ENCODE results near the gene TP53INP2. TPM values are rescaled to one million over a fixed set of nuclear protein-coding genes. Genes with fewer than 3 reads are reported as not detected.

The TP53INP2 gene
- total RNA-seq, 6 donors from 2014 or later: 11.2 to 26.1 (median 16.5) TPM

DNA sequence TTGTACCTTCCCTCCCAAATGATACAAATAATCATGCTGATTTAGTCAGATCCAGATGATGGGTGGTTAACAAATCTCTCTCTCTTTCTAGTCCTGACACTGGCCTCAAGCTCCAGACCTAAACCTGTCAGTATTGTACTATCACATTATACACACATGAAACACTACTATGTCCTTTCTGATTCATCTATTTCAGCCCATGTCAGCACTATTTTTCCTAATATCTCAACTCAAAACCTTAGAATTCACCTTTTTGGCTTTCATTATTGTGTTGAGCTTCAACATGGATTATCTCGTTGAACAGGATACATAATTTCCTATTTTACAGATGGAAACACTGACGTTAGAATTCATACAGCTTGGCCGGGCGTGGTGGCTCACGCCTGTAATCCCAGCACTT is 30.7 kb upstream of the TP53INP2 start:
- Histone ChIP-seq H3K36me3 (no peaks in the 10 kb centered on the region), H3K9me3 (no peaks in the 10 kb centered on the region), H3K27ac (no peak overlapping the region), H3K27me3 (no peaks in the 10 kb centered on the region), H3K4me1 (peaks cover 10 to 23% (median 16%) of the 10 kb centered on the region in 4 donors), H3K4me3 (no peak overlapping the region)
- DNase-seq: no peak
- TF ChIP-seq EP300 (IDR thresholded peaks at IDR 0.05): no peak
- TF ChIP-seq, protein P1, sequence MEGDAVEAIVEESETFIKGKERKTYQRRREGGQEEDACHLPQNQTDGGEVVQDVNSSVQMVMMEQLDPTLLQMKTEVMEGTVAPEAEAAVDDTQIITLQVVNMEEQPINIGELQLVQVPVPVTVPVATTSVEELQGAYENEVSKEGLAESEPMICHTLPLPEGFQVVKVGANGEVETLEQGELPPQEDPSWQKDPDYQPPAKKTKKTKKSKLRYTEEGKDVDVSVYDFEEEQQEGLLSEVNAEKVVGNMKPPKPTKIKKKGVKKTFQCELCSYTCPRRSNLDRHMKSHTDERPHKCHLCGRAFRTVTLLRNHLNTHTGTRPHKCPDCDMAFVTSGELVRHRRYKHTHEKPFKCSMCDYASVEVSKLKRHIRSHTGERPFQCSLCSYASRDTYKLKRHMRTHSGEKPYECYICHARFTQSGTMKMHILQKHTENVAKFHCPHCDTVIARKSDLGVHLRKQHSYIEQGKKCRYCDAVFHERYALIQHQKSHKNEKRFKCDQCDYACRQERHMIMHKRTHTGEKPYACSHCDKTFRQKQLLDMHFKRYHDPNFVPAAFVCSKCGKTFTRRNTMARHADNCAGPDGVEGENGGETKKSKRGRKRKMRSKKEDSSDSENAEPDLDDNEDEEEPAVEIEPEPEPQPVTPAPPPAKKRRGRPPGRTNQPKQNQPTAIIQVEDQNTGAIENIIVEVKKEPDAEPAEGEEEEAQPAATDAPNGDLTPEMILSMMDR (IDR thresholded peaks at IDR 0.05): no peak
- TF ChIP-seq POLR2A (IDR thresholded peaks at IDR 0.05): no peak
- no peak for TF ChIP-seq POLR2AphosphoS5 (IDR thresholded peaks at IDR 0.05)
- WGBS, 2 donors: 90 to 91% methylated on average over 5 of the region's 5 CpGs
- no peak for ATAC-seq (ENCODE audit: low FRiP score in 2 of 2)

DNA sequence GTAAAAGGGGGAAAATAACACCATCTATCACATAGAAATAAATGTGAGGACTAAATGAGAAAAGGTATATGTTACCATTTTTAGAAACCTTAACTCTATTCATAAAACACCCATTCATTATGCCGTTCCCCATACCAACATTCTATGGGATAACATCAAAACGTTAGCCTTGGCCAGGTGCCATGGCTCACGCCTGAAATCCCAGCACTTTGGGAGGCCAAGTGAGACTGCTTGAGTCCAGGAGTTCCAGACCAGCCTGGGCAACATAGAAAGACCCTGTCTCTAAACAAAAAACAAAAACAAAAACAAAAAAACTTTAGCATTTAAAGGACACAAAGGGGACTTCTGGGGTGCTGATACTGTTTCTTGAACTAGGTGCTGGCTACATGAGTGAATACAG is 28.6 kb upstream of the TP53INP2 start:
- no peak for ATAC-seq (ENCODE audit: low FRiP score in 2 of 2)
- H3K9me3 ChIP-seq: no peaks in the 10 kb centered on the region
- no peak overlapping the region for H3K4me3 ChIP-seq
- TF ChIP-seq EP300 (IDR thresholded peaks at IDR 0.05): no peak
- TF ChIP-seq, protein P1 (IDR thresholded peaks at IDR 0.05): no peak
- TF ChIP-seq POLR2A (IDR thresholded peaks at IDR 0.05): no peak
- TF ChIP-seq POLR2AphosphoS5 (IDR thresholded peaks at IDR 0.05): no peak
- no peak overlapping the region for H3K27ac ChIP-seq
- WGBS, 2 donors: 21 to 27% methylated on average over 3 of the region's 3 CpGs
- no peaks in the 10 kb centered on the region for H3K36me3 ChIP-seq
- no peaks in the 10 kb centered on the region for H3K27me3 ChIP-seq
- peaks cover 10 to 23% (median 16%) of the 10 kb centered on the region in 4 donors for H3K4me1 ChIP-seq
- no peak for DNase-seq

DNA sequence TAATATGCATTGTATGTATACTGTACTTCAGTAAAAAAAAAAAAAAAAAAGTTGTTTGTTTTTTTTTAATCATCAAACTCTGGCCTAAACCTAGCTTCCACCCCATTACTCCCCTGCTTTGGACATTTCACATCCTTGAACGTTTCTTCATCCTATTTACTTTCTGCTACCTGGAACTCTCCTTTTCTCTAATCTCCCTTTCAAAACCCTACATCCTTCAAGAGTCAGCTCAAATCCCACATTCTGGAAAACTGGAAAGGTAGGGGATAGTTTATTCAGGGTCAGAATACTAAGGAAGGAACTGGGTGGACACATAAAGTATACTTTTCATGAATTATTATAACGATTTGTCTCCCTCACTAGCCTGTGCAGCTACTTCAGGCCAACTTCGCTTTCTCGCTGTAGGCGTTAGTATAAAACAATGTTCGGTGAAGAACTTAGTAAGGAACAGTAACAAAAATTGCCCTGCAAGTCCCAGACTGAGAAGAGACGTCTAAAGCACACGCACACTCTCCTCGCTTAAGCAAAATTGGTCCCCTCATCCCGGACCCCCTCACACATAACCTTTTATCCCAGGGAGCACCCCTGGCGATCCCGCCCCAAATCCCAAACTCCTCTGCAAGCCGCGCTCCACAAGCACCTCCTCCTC is 28.0 kb upstream of the TP53INP2 start:
- Histone ChIP-seq H3K4me3 (peak overlapping the region; percentile 72 to 98 (median 92)), H3K36me3 (no peaks in the 10 kb centered on the region), H3K4me1 (peaks cover 10 to 23% (median 16%) of the 10 kb centered on the region in 4 donors), H3K9me3 (no peaks in the 10 kb centered on the region), H3K27me3 (no peaks in the 10 kb centered on the region), H3K27ac (peak overlapping the region; percentile 67 to 86 (median 83))
- no peak for DNase-seq
- TF ChIP-seq POLR2AphosphoS5 (IDR thresholded peaks at IDR 0.05) (no peak), POLR2A (IDR thresholded peaks at IDR 0.05) (no peak), EP300 (IDR thresholded peaks at IDR 0.05) (no peak)
- TF ChIP-seq, protein P1 (IDR thresholded peaks at IDR 0.05): no peak
- ATAC-seq (ENCODE audit: low FRiP score in 2 of 2): no peak
- WGBS, 2 donors: 0 to 1% methylated on average over 14 of the region's 14 CpGs

DNA sequence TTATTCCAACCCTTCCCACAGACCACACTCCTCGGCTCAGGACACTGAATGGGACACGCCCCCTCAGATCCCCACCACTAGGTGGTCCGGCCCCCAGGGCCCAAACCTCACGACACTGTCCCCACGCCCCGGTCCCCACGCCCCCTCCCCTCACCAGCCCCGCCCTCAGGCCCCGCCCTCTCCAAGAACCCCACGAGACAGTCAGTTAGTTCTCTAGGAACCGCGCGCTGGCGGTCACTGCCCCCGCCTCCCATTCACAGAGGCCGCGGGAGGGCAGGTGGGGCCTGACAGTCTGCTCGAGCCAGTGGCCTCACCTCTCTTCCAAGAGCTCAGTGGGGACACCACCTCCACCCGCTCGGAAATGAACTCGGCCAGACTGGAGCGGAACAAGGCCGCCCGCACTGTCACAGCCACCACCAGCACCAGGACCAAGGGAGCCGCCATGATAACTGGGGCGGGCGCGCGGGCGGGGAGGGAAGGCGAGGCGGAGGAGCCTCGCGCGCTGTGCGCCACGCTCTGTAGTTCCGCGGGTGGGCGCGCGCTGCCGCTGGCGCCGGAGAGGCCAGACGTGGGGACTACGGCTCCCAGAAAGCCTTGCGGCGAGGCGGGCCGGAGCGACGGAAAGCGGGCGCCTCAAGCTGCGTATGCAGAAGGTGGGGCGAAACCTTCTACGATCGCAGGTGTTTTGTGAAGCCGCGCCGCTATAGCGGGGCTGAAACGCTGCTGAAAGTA is 27.3 kb upstream of the TP53INP2 start, which contains the start of gene PIGU:
Gene PIGU (minus strand): TSS at position 451 of the 732 bp plus-strand sequence. CDS start 7 bp downstream, at position 444.
- Histone ChIP-seq H3K36me3 (no peaks in the 10 kb centered on the region), H3K4me3 (peak within 1 kb of the TSS; percentile 72 to 98 (median 92)), H3K4me1 (peaks cover 10 to 23% (median 16%) of the 10 kb centered on the region in 4 donors), H3K9me3 (no peaks in the 10 kb centered on the region), H3K27ac (peak within 1 kb of the TSS; percentile 67 to 86 (median 83)), H3K27me3 (no peaks in the 10 kb centered on the region)
- TF ChIP-seq EP300 (IDR thresholded peaks at IDR 0.05) (no peak), POLR2AphosphoS5 (IDR thresholded peaks at IDR 0.05) (peak in 1 of 2 donors; percentile 86), POLR2A (IDR thresholded peaks at IDR 0.05) (peak in 2 of 4 donors; percentile 22 to 76)
- TF ChIP-seq, protein P1 (IDR thresholded peaks at IDR 0.05): peak in 5 of 6 experiments; percentile 27 to 72 (median 62)
- ATAC-seq (ENCODE audit: low FRiP score in 2 of 2): peak; percentile 100
- WGBS, 2 donors: 0 to 1% methylated on average over 16 to 54 of the region's 64 CpGs
- DNase-seq: peak; percentile 97 to 99

Measured in upper lobe of left lung (tissue), 6 donors.